Stomach smooth muscle (tissue), 2 donors: Measurements from ENCODE around the gene TBK1.

Experiments
- H3K27ac ChIP-seq: one replicate; pipeline ENCODE4 v1.7.0; 2013; ENCODE audit warnings: mild to moderate bottlenecking, low read length, inconsistent platforms
- H3K27me3 ChIP-seq, 2 donors: one replicate each; pipeline ENCODE4 v1.7.0; 2013; ENCODE audit warnings: low read length in 2 of 2; ENCODE audit not compliant: insufficient read depth in 2 of 2, control insufficient read depth in 1 of 2
- H3K36me3 ChIP-seq, 2 donors: one replicate each; pipeline ENCODE4 v1.7.0; 2013; ENCODE audit warnings: low read length in 2 of 2; ENCODE audit not compliant: control insufficient read depth in 2 of 2, insufficient read depth in 2 of 2
- H3K4me1 ChIP-seq: one replicate; pipeline ENCODE4 v1.7.0; 2013; ENCODE audit warnings: low read length; ENCODE audit not compliant: control insufficient read depth, insufficient read depth
- H3K4me3 ChIP-seq, 2 donors: one replicate each; pipeline ENCODE4 v1.7.0; 2013; ENCODE audit warnings: low read length in 2 of 2
- H3K9ac ChIP-seq, 2 donors: one replicate each; pipeline ENCODE4 v1.7.0; 2013; ENCODE audit warnings: low read length in 2 of 2, mild to moderate bottlenecking in 1 of 2
- H3K9me3 ChIP-seq, 2 donors: one replicate each; pipeline ENCODE4 v1.7.0; 2013; ENCODE audit warnings: low read length in 2 of 2; ENCODE audit not compliant: control insufficient read depth in 2 of 2
- donor health status: healthy.
- donor health status: Pancreatic carcinoma.

TBK1 gene

DNA sequence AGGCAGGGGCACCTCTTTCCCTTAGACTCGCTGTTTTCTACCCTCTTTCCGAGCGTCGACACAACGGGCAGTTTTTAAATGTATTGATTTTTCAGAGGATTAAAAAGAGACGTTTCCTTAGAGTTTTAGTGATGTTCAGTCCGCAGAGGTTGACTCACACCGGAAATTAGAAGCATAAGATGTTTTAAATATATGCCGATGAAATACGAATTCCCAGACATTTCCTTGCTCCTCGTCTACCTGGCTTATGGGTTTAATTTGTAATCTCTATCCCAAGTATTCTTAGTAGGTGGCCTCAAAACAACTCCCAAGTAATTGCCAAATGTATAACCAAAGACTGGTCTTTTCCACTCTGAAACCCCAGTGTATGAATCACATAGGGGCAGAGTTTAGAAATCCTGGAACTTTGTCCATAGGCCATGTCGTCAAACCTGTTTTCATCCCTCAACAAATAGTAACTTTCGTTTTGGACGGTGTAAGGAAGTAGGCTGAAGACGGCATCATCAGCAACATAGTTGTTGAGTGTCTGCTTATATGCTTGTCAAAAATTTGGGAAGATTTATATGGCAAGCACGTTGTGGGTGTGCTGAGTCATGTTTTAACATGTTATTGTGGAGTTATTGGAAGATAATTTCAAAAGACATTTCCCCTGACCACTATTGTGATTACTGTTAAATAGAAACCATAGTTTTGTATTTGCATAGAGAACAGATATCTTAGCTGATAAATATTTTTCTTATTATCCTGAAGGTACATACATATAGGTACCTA lies 824 bp downstream of the TBK1 start:
- Histone ChIP-seq H3K27me3 (no peaks in the 10 kb centered on the region), H3K27ac (peak overlapping the region; percentile 81), H3K36me3 (peaks cover 2 to 3% of the 10 kb centered on the region in 2 donors), H3K9me3 (no peaks in the 10 kb centered on the region), H3K4me1 (peaks cover 8% of the 10 kb centered on the region), H3K4me3 (peak overlapping the region; percentile 97), H3K9ac (peak overlapping the region; percentile 88 to 93)

GRCh38 chr12:64455506-64455905 lies 3.6 kb downstream of the TBK1 start:
- peaks cover 0 to 3% of the 10 kb centered on the region in 2 donors for H3K36me3 ChIP-seq
- peaks cover 8% of the 10 kb centered on the region for H3K4me1 ChIP-seq
- H3K27ac ChIP-seq = no peak overlapping the region
- H3K4me3 ChIP-seq = no peak overlapping the region
- H3K9ac ChIP-seq = no peak overlapping the region
- H3K27me3 ChIP-seq = no peaks in the 10 kb centered on the region
- H3K9me3 ChIP-seq = no peaks in the 10 kb centered on the region

GRCh38 chr12:64456119-64456518 lies 4.2 kb downstream of the TBK1 start:
- Histone ChIP-seq H3K9ac (no peak overlapping the region), H3K4me1 (peaks cover 7% of the 10 kb centered on the region), H3K36me3 (peaks cover 0 to 3% of the 10 kb centered on the region in 2 donors), H3K4me3 (no peak overlapping the region), H3K9me3 (no peaks in the 10 kb centered on the region), H3K27me3 (no peaks in the 10 kb centered on the region), H3K27ac (no peak overlapping the region)

GRCh38 chr12:64457032-64457431 lies 5.1 kb downstream of the TBK1 start:
- Histone ChIP-seq H3K9me3 (no peaks in the 10 kb centered on the region), H3K9ac (no peak overlapping the region), H3K4me3 (no peak overlapping the region), H3K27ac (no peak overlapping the region), H3K36me3 (peaks cover 0 to 3% of the 10 kb centered on the region in 2 donors), H3K27me3 (no peaks in the 10 kb centered on the region), H3K4me1 (no peaks in the 10 kb centered on the region)

GRCh38 chr12:64457466-64457865 lies 5.5 kb downstream of the TBK1 start:
- H3K27ac ChIP-seq = no peak overlapping the region
- no peak overlapping the region for H3K4me3 ChIP-seq
- peaks cover 0 to 3% of the 10 kb centered on the region in 2 donors for H3K36me3 ChIP-seq
- no peaks in the 10 kb centered on the region for H3K9me3 ChIP-seq
- H3K4me1 ChIP-seq = no peaks in the 10 kb centered on the region
- H3K27me3 ChIP-seq = no peaks in the 10 kb centered on the region
- H3K9ac ChIP-seq = no peak overlapping the region

DNA sequence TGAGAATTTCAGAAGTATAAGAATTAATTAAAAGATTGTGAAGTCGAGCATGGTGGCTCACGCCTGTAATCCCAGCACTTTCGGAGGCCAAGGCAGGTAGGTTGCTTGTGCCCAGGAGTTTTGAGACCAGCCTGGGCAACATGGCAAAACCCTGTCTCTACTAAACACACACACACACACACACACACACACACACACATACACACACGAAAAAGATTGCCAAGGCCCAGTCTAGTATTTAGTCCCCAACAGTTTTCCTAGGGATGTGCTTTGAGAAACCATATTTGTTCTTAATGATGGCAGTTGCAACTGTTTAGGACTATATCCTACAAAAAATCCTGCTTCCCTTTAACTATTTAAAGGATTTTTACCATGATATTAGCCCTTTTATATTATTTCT lies 6.0 kb downstream of the TBK1 start:
- Histone ChIP-seq H3K27ac (no peak overlapping the region), H3K4me3 (no peak overlapping the region), H3K4me1 (no peaks in the 10 kb centered on the region), H3K36me3 (peaks cover 0 to 3% of the 10 kb centered on the region in 2 donors), H3K9me3 (no peaks in the 10 kb centered on the region), H3K27me3 (no peaks in the 10 kb centered on the region), H3K9ac (no peak overlapping the region)

GRCh38 chr12:64459394-64459891 lies 7.5 kb downstream of the TBK1 start:
- Histone ChIP-seq H3K4me3 (peak overlapping the region; percentile 54 to 58), H3K27ac (no peak overlapping the region), H3K9me3 (no peaks in the 10 kb centered on the region), H3K9ac (peak overlapping the region; percentile 7 to 62), H3K36me3 (peaks cover under 1 to 5% of the 10 kb centered on the region in 2 donors), H3K27me3 (no peaks in the 10 kb centered on the region), H3K4me1 (no peaks in the 10 kb centered on the region)

DNA sequence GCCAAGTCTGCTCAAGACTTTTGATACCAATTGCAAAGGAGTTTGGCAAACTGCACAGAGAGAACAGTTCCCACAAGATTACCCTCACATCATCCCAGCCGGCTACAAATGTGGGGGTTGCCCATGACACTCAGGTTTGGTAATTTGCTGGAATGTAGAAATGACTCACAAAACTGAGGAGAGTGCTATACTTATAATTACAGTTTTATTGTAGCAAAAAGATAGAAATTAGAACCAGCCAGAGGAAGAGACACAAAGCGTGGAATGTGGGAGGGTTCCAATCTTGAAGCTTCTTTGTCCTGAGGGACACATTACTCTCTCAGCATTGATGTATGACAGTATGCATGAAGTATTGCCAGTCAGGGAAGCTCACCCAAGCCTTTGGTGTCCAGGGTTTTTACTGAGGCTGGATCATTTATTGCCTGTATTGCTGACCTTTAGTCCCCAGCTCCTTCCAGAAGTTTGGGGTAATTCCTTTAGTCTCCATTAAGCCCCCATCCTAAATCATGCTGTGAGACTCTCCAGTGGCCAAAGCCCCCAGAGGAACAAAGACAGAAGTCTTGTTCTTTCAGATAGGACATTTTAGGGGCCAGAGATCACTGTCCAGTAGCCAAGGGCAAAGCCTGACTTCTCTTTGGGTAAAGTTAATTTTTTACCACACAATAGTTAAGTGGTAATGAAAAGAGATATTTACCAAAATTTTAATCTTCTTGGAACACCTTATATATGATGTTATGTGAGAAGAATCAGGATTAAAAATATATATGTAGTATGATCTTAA lies 9.9 kb downstream of the TBK1 start:
- H3K9ac ChIP-seq = no peak overlapping the region
- peaks cover 6 to 9% of the 10 kb centered on the region in 2 donors for H3K36me3 ChIP-seq
- no peaks in the 10 kb centered on the region for H3K9me3 ChIP-seq
- H3K4me3 ChIP-seq = no peak overlapping the region
- no peaks in the 10 kb centered on the region for H3K27me3 ChIP-seq
- H3K27ac ChIP-seq = no peak overlapping the region
- no peaks in the 10 kb centered on the region for H3K4me1 ChIP-seq

DNA sequence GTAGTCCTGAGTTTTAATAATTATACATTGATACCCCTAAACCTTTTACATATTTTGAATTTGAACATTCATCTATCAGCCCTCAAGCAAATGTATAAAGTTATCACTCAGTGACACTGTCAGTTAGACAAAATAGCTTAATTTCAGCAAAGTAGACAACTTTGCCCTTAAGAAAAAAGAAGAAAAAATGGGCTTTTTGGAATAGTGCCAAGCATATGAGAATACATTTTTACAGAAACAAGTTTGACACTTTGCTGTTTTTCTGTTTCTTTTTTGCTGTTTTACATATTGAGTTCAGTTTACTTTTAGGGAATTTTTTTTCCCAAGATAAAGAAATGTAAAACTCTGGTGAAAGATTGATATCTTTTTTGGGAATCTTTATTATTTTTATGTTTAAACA lies 14.3 kb downstream of the TBK1 start:
- Histone ChIP-seq H3K9me3 (no peaks in the 10 kb centered on the region), H3K36me3 (peaks cover 21 to 39% of the 10 kb centered on the region in 2 donors)

DNA sequence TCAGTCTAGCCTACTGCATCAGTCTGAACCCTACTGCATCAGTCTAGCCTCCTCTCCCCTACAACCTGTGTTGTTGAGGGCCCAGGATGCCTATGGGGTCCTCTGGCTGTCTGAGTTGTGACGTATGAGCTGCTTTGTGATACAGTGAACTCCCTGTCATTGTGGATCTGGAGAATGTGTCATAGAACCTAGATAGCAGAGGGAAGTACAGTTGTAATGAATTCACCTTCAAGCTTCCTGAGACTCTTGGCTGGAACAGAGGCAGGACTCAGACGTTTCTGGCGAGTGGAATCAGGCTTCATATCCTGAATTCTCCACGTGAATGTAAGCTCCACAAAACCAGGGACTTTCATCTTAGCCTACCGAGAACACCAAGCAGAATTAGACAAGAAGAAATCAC lies 17.0 kb downstream of the TBK1 start:
- H3K9ac ChIP-seq = no peak overlapping the region
- no peaks in the 10 kb centered on the region for H3K27me3 ChIP-seq
- no peak overlapping the region for H3K4me3 ChIP-seq
- H3K36me3 ChIP-seq = peaks cover 26 to 52% of the 10 kb centered on the region in 2 donors
- H3K27ac ChIP-seq = no peak overlapping the region
- H3K9me3 ChIP-seq = no peaks in the 10 kb centered on the region
- no peaks in the 10 kb centered on the region for H3K4me1 ChIP-seq

More for the DNA sequence above, 14.3 kb downstream of the TBK1 start:
- no peak overlapping the region for H3K4me3 ChIP-seq
- H3K27me3 ChIP-seq = no peaks in the 10 kb centered on the region
- no peak overlapping the region for H3K9ac ChIP-seq
- H3K27ac ChIP-seq = no peak overlapping the region
- no peaks in the 10 kb centered on the region for H3K4me1 ChIP-seq
